ENCODE results near the gene SFXN1.

- TF ChIP-seq POLR2A (IDR thresholded peaks at IDR 0.05) (no peak), CTCF (IDR thresholded peaks at IDR 0.05) (no peak)
These were observed 6.0 kb downstream of the SFXN1 start for GRCh38 chr5:175484322-175484721.

Data from adrenal gland (tissue), 5 donors.